ENCODE results near the gene RAP2C. TPM values are rescaled to one million over a fixed set of nuclear protein-coding genes. Genes with fewer than 3 reads are reported as not detected.

The RAP2C gene
- 51.6 TPM for total RNA-seq
- 10 to 100 TPM; 53.3 to 80.0 (median 63.5) TPM for polyA plus RNA-seq (ENCODE audit: insufficient read depth in 1 of 8, insufficient read length in 8 of 8, low replicate concordance in 1 of 8)
- long read RNA-seq, donor 1: 0 reads
- long read RNA-seq, donor 2: 0 reads
- long read RNA-seq, donor 3, partial matches to known transcripts: 12 of 17 reads
- long read RNA-seq, donor 3, other reads (novel, unspliced or antisense): 0 of 17 reads
- long read RNA-seq, donor 4, partial matches to known transcripts: 8 of 13 reads
- long read RNA-seq, donor 4, other reads (novel, unspliced or antisense): 0 of 13 reads
- long read RNA-seq, donor 5, partial matches to known transcripts: 10 of 11 reads
- long read RNA-seq, donor 5, other reads (novel, unspliced or antisense): 0 of 11 reads
- long read RNA-seq, donor 6, transcript RAP2C-201 (4 exons, 3,896 nt): major isoform, 10 of 27 reads
- long read RNA-seq, donor 6, partial matches to known transcripts: 11 of 27 reads
- long read RNA-seq, donor 6, other reads (novel, unspliced or antisense): 5 of 27 reads
- long read RNA-seq, donor 7, partial matches to known transcripts: 12 of 17 reads
- long read RNA-seq, donor 7, other reads (novel, unspliced or antisense): 0 of 17 reads
- long read RNA-seq, donor 8, partial matches to known transcripts: 7 of 8 reads
- long read RNA-seq, donor 8, other reads (novel, unspliced or antisense): 0 of 8 reads
- long read RNA-seq, donor 9, partial matches to known transcripts: 0 of 1 reads
- long read RNA-seq, donor 9, other reads (novel, unspliced or antisense): 0 of 1 reads
- long read RNA-seq, donor 10, partial matches to known transcripts: 16 of 26 reads
- long read RNA-seq, donor 10, other reads (novel, unspliced or antisense): 5 of 26 reads
- long read RNA-seq, donor 11, partial matches to known transcripts: 10 of 12 reads
- long read RNA-seq, donor 11, other reads (novel, unspliced or antisense): 0 of 12 reads

DNA sequence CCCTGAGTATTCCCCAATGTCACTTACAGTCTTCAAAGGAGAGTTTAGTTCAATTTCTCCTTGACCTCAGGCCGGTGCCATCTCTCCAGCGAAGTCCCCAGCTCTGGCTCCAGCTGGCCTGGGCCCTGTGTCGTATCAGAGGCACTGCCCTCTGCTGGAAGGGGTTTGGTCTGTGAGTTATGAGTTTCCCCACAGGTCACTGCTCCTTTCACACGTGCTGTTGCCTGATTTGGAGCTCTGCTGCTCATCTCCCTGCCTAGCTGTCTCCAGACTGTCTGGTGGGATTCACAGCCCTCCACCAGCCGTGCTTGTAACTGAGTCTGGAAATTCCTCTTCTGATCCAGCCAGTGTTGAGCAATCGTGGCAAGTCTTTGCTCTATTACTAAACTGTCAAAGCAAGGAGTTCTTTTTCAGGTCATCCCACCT, at the start of gene RAP2C:
RAP2C (minus strand) TSS at position 105 of the 426 bp plus-strand sequence. CDS start 2,179 bp downstream, outside the sequence.
- 33% methylated on average over 2 of the region's 6 CpGs for WGBS (ENCODE audit: insufficient coverage)
- H3K27me3 ChIP-seq (ENCODE audit: control insufficient read depth, insufficient read depth, low read length): peaks cover 15% of the 10 kb centered on the region
- DNase-seq: peak; percentile 83
- peak within 1 kb of the TSS; percentile 96 for H3K27ac ChIP-seq (ENCODE audit: low read length)
- peaks cover 8% of the 10 kb centered on the region for H3K4me1 ChIP-seq (ENCODE audit: control insufficient read depth, insufficient read depth, low read length)
- no peaks in the 10 kb centered on the region for H3K9me3 ChIP-seq (replicated peaks; ENCODE audit: control insufficient read depth, low read depth, low read length)
- no peaks in the 10 kb centered on the region for H3K36me3 ChIP-seq (ENCODE audit: control insufficient read depth, insufficient read depth, low read length)
- peak within 1 kb of the TSS; percentile 78 for H3K4me3 ChIP-seq (ENCODE audit: low read length)

DNA sequence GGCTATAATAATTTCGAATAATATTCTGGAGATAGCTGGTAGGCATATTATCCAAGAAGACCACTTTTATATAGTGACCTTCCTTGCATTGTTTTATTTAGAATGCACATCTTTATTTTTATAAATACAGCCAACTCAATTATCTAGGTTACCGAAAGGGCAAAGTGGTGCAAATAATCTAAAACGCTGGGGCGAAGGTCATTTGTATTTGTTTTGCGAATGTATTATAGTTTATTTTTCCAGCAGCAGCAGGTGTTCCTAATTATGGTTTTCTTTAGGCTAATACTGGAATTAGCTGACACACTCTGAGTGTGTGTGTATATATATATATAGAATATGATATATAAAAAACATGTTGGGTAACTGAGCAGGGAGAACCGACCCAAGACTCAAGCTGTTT, 48.1 kb upstream of the RAP2C start:
- H3K36me3 ChIP-seq (ENCODE audit: control insufficient read depth, insufficient read depth, low read length): no peaks in the 10 kb centered on the region
- peaks cover 6% of the 10 kb centered on the region for H3K4me1 ChIP-seq (ENCODE audit: control insufficient read depth, insufficient read depth, low read length)
- no peak overlapping the region for H3K27ac ChIP-seq (ENCODE audit: low read length)
- peaks cover 16% of the 10 kb centered on the region for H3K27me3 ChIP-seq (ENCODE audit: control insufficient read depth, insufficient read depth, low read length)
- no CpG with 5 or more reads among the region's 6 CpGs for WGBS (ENCODE audit: insufficient coverage)
- no peak overlapping the region for H3K4me3 ChIP-seq (ENCODE audit: low read length)
- DNase-seq: peak; percentile 13
- no peaks in the 10 kb centered on the region for H3K9me3 ChIP-seq (replicated peaks; ENCODE audit: control insufficient read depth, low read depth, low read length)

DNA sequence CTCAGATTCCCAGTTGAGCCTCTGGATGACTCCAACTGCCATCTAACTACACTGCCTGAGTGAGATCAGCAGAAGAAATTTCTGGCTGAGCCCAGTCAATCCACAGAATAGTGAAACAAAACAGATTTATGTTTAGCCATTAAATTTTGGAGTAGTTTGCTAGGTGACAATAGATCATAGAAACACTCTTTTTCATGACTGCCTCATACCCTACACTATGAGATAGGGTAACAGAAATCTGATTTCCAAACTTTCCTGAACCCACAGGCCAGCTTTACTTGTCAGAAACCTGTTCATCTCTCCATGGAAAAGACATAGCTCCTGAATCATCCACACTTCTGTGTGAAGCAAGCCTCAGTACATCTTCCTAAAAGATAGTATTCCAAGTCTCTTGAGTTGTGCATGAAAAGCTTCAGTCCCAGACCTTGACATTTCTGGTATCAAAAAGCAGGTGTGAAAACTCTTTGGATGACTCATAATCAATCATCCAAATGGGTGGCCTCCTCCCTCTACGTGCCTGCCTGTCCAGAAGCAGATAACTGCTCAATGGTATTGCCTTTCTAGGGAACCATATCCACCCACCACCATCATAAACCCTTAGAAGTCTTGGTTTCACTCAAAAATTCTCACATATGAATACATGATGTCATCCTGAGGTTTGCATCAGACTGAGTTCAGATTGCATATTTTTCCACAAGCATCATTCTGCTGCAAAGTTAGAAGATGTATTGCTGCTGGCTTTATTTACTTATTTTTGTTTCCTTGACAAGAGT, 47.5 kb upstream of the RAP2C start:
- DNase-seq: peak; percentile 66
- Histone ChIP-seq H3K27ac (ENCODE audit: low read length) (no peak overlapping the region), H3K36me3 (ENCODE audit: control insufficient read depth, insufficient read depth, low read length) (no peaks in the 10 kb centered on the region), H3K4me1 (ENCODE audit: control insufficient read depth, insufficient read depth, low read length) (peaks cover 6% of the 10 kb centered on the region), H3K4me3 (ENCODE audit: low read length) (no peak overlapping the region), H3K9me3 (replicated peaks; ENCODE audit: control insufficient read depth, low read depth, low read length) (no peaks in the 10 kb centered on the region), H3K27me3 (ENCODE audit: control insufficient read depth, insufficient read depth, low read length) (peaks cover 15% of the 10 kb centered on the region)
- 20% methylated on average over 1 of the region's 1 CpG for WGBS (ENCODE audit: insufficient coverage)

DNA sequence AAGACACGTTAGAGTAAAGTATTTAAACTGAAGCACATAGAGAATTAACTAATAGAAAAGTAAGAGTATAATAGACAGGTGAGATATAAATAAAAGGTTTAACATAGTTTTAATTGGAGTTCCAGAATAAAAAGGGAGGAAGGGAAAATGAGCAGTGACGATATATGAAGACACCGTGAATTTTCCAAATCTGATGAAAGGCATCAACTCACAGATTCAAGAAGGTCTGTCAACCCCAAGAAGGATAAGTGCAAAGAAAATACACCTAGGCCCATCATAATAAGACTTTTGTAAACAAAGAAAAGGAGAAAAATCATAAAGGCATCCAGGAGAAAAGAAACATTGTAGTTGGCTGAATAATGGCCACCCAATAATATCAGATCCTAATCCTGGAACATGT, 43.9 kb upstream of the RAP2C start:
- Histone ChIP-seq H3K36me3 (ENCODE audit: control insufficient read depth, insufficient read depth, low read length) (no peaks in the 10 kb centered on the region), H3K27me3 (ENCODE audit: control insufficient read depth, insufficient read depth, low read length) (peaks cover 16% of the 10 kb centered on the region), H3K9me3 (replicated peaks; ENCODE audit: control insufficient read depth, low read depth, low read length) (no peaks in the 10 kb centered on the region), H3K4me3 (ENCODE audit: low read length) (no peak overlapping the region), H3K27ac (ENCODE audit: low read length) (no peak overlapping the region), H3K4me1 (ENCODE audit: control insufficient read depth, insufficient read depth, low read length) (peaks cover 2% of the 10 kb centered on the region)
- no CpG with 5 or more reads among the region's 3 CpGs for WGBS (ENCODE audit: insufficient coverage)
- no peak for DNase-seq

DNA sequence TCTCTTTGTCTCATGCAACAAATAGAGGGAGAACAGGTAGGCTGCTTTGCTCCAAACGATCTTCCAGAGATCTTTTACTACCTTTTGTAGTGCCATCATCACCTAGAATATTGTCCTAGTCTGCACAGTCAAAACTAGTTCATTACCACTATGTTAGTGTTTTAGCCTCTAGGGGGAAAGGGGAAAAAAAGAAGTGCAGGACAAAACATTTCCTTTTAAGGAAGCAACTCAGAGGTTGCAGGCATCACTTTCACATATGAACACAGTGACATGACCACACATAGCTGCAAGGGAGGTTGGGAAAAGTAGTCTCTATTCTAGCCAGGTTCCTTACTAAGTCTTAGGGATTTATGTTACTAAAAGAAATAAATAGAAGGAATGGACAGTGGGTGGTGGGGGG, 39.3 kb upstream of the RAP2C start:
- DNase-seq: no peak
- H3K27me3 ChIP-seq (ENCODE audit: control insufficient read depth, insufficient read depth, low read length): peaks cover 13% of the 10 kb centered on the region
- no CpG with 5 or more reads among the region's 1 CpG for WGBS (ENCODE audit: insufficient coverage)
- H3K4me1 ChIP-seq (ENCODE audit: control insufficient read depth, insufficient read depth, low read length): no peaks in the 10 kb centered on the region
- no peaks in the 10 kb centered on the region for H3K36me3 ChIP-seq (ENCODE audit: control insufficient read depth, insufficient read depth, low read length)
- no peaks in the 10 kb centered on the region for H3K9me3 ChIP-seq (replicated peaks; ENCODE audit: control insufficient read depth, low read depth, low read length)
- no peak overlapping the region for H3K4me3 ChIP-seq (ENCODE audit: low read length)
- no peak overlapping the region for H3K27ac ChIP-seq (ENCODE audit: low read length)

DNA sequence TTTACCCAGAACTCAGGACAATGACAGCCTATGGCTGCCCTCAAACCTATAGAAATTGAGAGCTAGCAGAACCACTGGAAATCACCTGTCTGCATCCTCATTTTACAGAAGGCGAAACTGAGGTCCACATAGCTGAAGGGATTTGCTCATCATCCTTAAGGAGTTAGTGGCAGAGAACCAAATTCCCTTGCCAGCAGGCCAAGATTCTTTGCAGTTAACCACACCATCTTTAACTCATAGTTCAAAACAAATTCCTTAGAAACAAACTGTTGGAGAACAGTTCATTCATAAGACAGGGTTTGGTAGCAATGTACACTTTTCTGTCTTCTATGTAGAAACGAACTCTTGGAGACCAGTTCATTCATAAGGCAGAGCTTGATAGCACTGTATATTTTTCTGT, 37.9 kb upstream of the RAP2C start:
- no peaks in the 10 kb centered on the region for H3K36me3 ChIP-seq (ENCODE audit: control insufficient read depth, insufficient read depth, low read length)
- no peaks in the 10 kb centered on the region for H3K9me3 ChIP-seq (replicated peaks; ENCODE audit: control insufficient read depth, low read depth, low read length)
- no peak overlapping the region for H3K27ac ChIP-seq (ENCODE audit: low read length)
- no peak overlapping the region for H3K4me3 ChIP-seq (ENCODE audit: low read length)
- WGBS (ENCODE audit: insufficient coverage): 67% methylated on average over 1 of the region's 2 CpGs
- no peaks in the 10 kb centered on the region for H3K4me1 ChIP-seq (ENCODE audit: control insufficient read depth, insufficient read depth, low read length)
- DNase-seq: peak; percentile 33
- H3K27me3 ChIP-seq (ENCODE audit: control insufficient read depth, insufficient read depth, low read length): peaks cover 11% of the 10 kb centered on the region

DNA sequence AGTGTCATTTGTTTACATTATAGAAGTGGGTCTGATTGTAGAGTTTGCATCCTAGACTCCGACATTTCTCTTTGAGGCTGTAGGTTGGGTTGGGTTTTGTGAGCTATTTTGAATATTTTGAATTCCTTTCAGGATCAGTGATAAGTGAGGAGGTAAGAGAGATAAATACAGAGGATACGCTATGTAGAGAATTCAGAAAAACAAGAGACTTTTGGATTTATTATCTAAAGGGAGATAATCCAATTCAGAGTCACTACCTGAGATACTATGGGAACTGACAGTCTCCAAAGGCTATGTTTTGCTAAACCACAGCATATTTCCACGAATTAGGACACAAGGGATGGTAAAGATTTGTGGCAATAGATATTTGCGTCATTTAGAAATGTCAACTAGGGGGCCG, 16.9 kb upstream of the RAP2C start:
- Histone ChIP-seq H3K9me3 (replicated peaks; ENCODE audit: control insufficient read depth, low read depth, low read length) (no peaks in the 10 kb centered on the region), H3K36me3 (ENCODE audit: control insufficient read depth, insufficient read depth, low read length) (no peaks in the 10 kb centered on the region)
- 100% methylated on average over 1 of the region's 5 CpGs for WGBS (ENCODE audit: insufficient coverage)

DNA sequence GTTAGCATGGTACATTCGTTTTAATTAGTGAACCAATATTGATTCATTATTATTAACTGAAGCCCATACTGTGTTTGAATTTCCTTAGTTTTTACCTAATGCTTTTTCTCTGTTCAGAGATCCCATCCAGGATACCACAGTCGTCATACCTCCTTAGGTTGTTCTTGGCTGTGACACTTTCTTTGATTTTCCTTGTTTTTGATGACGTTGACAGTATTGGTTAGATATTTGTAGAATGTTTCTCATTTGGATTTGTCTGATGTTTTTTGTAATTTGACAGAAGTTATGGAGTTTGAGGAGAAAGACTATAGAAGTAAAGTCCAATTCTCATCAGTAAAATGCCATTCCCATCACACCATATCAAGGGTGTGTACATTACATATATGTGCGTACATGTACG, 16.2 kb upstream of the RAP2C start:
- no peaks in the 10 kb centered on the region for H3K4me1 ChIP-seq (ENCODE audit: control insufficient read depth, insufficient read depth, low read length)
- no peaks in the 10 kb centered on the region for H3K9me3 ChIP-seq (replicated peaks; ENCODE audit: control insufficient read depth, low read depth, low read length)
- WGBS (ENCODE audit: insufficient coverage): no CpG with 5 or more reads among the region's 5 CpGs
- peaks cover 2% of the 10 kb centered on the region for H3K27me3 ChIP-seq (ENCODE audit: control insufficient read depth, insufficient read depth, low read length)
- H3K36me3 ChIP-seq (ENCODE audit: control insufficient read depth, insufficient read depth, low read length): no peaks in the 10 kb centered on the region
- H3K4me3 ChIP-seq (ENCODE audit: low read length): no peak overlapping the region
- H3K27ac ChIP-seq (ENCODE audit: low read length): no peak overlapping the region
- no peak for DNase-seq

More for the DNA sequence above, 16.9 kb upstream of the RAP2C start:
- Histone ChIP-seq H3K27me3 (ENCODE audit: control insufficient read depth, insufficient read depth, low read length) (no peaks in the 10 kb centered on the region), H3K27ac (ENCODE audit: low read length) (no peak overlapping the region), H3K4me3 (ENCODE audit: low read length) (no peak overlapping the region), H3K4me1 (ENCODE audit: control insufficient read depth, insufficient read depth, low read length) (no peaks in the 10 kb centered on the region)
- no peak for DNase-seq

DNA sequence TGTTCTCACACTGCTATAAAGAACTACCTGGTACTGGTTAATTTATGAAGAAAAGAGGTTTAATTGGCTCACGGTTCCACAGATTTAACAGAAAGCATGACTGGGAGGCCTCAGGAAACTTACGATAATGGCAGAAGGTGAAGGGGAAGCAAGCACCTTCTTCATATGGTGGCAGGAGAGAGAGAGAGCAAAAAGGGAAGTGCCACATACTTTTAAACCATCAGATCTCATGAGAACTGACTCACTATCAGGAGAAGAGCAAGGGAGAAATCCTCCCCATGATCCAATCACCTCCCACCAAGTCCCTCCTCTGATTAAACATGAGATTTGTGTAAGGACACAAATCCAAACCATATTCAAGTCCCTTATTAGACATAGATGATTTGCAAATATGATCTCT, 12.3 kb upstream of the RAP2C start:
- no peaks in the 10 kb centered on the region for H3K36me3 ChIP-seq (ENCODE audit: control insufficient read depth, insufficient read depth, low read length)
- WGBS (ENCODE audit: insufficient coverage): no CpG with 5 or more reads among the region's 2 CpGs

More for the DNA sequence above, 12.3 kb upstream of the RAP2C start:
- H3K27ac ChIP-seq (ENCODE audit: low read length): no peak overlapping the region
- H3K4me1 ChIP-seq (ENCODE audit: control insufficient read depth, insufficient read depth, low read length): no peaks in the 10 kb centered on the region
- H3K4me3 ChIP-seq (ENCODE audit: low read length): no peak overlapping the region
- no peak for DNase-seq
- no peaks in the 10 kb centered on the region for H3K9me3 ChIP-seq (replicated peaks; ENCODE audit: control insufficient read depth, low read depth, low read length)
- H3K27me3 ChIP-seq (ENCODE audit: control insufficient read depth, insufficient read depth, low read length): peaks cover 12% of the 10 kb centered on the region

All from muscle of leg (tissue), 16 donors.